ENCODE data around the gene STAMBPL1. TPM values are rescaled to one million over a fixed set of nuclear protein-coding genes. Genes with fewer than 3 reads are reported as not detected.
A peak's percentile ranks its signal among the peaks of the same experiment; 100 is the strongest.
"Not testable (repeated sequence)": the region's sequence is repeated elsewhere in the genome, so short reads cannot be mapped to it uniquely, and the experiment has no call there.

The STAMBPL1 gene
- polyA plus RNA-seq, 1 of the 3 experiments (the other 2 are of a cell fraction): 25.1 TPM

DNA sequence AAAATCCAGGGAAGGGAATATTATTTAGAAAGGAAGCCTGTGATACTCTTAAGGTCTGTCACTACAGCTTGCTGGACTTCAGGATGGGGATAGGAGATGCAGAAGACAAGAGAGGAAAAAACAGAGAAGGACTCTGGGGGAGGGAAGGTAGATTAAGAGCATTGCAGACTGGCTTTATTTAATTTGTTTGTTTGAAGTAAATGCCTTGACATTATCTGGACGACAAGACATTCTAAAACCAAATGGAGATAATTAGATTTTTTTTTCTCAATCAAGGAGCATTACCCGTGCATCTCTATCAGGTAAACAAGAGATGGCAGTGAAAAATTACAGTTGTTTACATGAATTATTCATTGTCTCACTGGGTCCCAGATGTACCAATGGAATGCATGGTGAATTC, 48.2 kb downstream of the STAMBPL1 start:
- Histone ChIP-seq H3K27me3 (ENCODE audit: insufficient read depth) (no peaks in the 10 kb centered on the region), H4K20me1 (ENCODE audit: insufficient read depth) (no peaks in the 10 kb centered on the region), H3K4me1 (ENCODE audit: control insufficient read depth in 1 of 2, insufficient read depth in 2 of 2, low read depth in 1 of 2, low read length in 1 of 2) (peaks cover 3 to 9% of the 10 kb centered on the region in 2 experiments; a peak in 3 of 4 replicates), H3K27ac (ENCODE audit: low read depth in 2 of 2, low read length in 1 of 2) (peak overlapping the region in 1 of 2 experiments; percentile 72; a peak in 2 of 4 replicates), H3F3A (replicated peaks; ENCODE audit: insufficient read depth) (no peaks in the 10 kb centered on the region), H3K9me2 (no peaks in the 10 kb centered on the region), H3K4me3 (ENCODE audit: low read depth in 2 of 2, low read length in 1 of 2) (no peak overlapping the region), H3K79me2 (ENCODE audit: insufficient read depth) (no peaks in the 10 kb centered on the region), H3K9ac (no peak overlapping the region), H2AFZ (ENCODE audit: low read depth) (no peak overlapping the region), H3K9me3 (no peaks in the 10 kb centered on the region), H3K36me3 (replicated peaks in 1 of 2; ENCODE audit: control insufficient read depth in 1 of 2, insufficient read depth in 2 of 2, low read length in 1 of 2) (peaks cover 6 to 9% of the 10 kb centered on the region in 2 experiments), H3K4me2 (no peak overlapping the region)
- WGBS (ENCODE audit: low lambda C conversion rate): 35% methylated on average over 2 of the region's 2 CpGs
- TF ChIP-seq TAF1 (IDR thresholded peaks at IDR 0.05; ENCODE audit: borderline replicate concordance, low read depth, low read length) (no peak), ELF1 (IDR thresholded peaks at IDR 0.05) (no peak), TCF12 (IDR thresholded peaks at IDR 0.05) (no peak)
- no peak for DNase-seq
- ChIA-PET POLR2A (no interaction called here), CTCF (interaction anchor here (0.9 to 11.1 kb wide), 6 partner anchors 15 to 364 kb away, joined by 3 to 425 read pairs (median 3); partner anchors contain the start of gene FAS)

DNA sequence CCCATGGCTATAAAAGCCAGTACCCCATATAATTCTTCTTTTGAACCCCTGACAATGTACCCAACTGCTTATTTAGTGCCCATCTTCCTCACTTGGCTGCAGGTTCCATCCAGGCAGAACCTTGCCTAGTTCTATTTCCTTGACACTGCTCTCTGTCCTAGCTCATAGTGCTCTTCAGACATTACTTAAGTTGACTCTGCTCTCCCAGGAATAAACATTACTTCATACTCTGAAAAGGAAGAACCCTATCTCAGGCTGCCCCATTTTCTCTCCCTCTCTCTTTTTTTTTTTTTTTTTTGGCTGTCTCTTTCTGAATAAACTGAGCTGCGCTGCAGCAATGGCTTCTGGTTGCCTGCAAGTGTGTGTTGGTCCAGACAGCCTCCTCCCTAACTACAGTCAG, 51.5 kb downstream of the STAMBPL1 start:
- no peak for DNase-seq

DNA sequence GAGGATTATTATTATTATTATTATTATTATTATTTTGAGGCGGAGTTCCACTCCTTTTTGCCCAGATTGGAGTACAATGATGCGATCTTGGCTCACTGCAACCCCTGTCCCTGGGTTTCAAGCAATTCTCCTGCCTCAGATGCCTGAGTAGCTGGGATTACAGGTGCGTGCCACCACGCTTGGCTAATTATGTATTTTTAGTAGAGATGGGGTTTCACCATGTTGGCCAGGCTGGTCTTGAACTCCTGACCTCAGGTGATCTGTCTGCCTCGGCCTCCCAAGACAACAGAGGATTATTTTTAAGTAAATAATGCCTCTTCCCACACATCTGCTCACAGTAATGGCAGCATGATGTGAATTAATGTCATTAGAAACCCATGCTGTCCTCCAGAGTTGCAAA, 52.0 kb downstream of the STAMBPL1 start:
- DNase-seq; H3K4me2 ChIP-seq; H3K4me3 ChIP-seq (ENCODE audit: low read depth in 2 of 2, low read length in 1 of 2); H3K9me3 ChIP-seq; H2AFZ ChIP-seq (ENCODE audit: low read depth); H3K9ac ChIP-seq; H3K79me2 ChIP-seq (ENCODE audit: insufficient read depth); H3K27ac ChIP-seq (ENCODE audit: low read depth in 2 of 2, low read length in 1 of 2); H3K27me3 ChIP-seq (ENCODE audit: insufficient read depth); H3F3A ChIP-seq (replicated peaks; ENCODE audit: insufficient read depth); H3K9me2 ChIP-seq; H4K20me1 ChIP-seq (ENCODE audit: insufficient read depth): not testable (repeated sequence)
- peaks cover 19 to 21% of the 10 kb centered on the region in 2 experiments for H3K36me3 ChIP-seq (replicated peaks in 1 of 2; ENCODE audit: control insufficient read depth in 1 of 2, insufficient read depth in 2 of 2, low read length in 1 of 2)
- 89% methylated on average over 5 of the region's 5 CpGs for WGBS (ENCODE audit: low lambda C conversion rate)
- ChIA-PET POLR2A (interaction anchor here (0.6 to 1.5 kb wide), 3 partner anchors 41 to 97 kb away, joined by 3 to 9 read pairs (median 7); partner anchors contain the start of gene STAMBPL1), CTCF (interaction anchor here (0.6 to 11.1 kb wide), 48 partner anchors 8 to 372 kb away, joined by 3 to 425 read pairs (median 6); partner anchors contain the start of genes ANKRD22, FAS and STAMBPL1)
- H3K4me1 ChIP-seq (ENCODE audit: control insufficient read depth in 1 of 2, insufficient read depth in 2 of 2, low read depth in 1 of 2, low read length in 1 of 2): peaks cover 7 to 11% of the 10 kb centered on the region in 2 experiments; a peak in 3 of 4 replicates

More for the DNA sequence above, 51.5 kb downstream of the STAMBPL1 start:
- H3K79me2 ChIP-seq (ENCODE audit: insufficient read depth): no peaks in the 10 kb centered on the region
- WGBS (ENCODE audit: low lambda C conversion rate): 100% methylated on average over 1 of the region's 1 CpG
- H3K9ac ChIP-seq: no peak overlapping the region
- H3K4me2 ChIP-seq: no peak overlapping the region
- ChIA-PET POLR2A (no interaction called here), CTCF (interaction anchor here (0.8 to 11.1 kb wide), 16 partner anchors 8 to 367 kb away, joined by 3 to 425 read pairs (median 46); partner anchors contain the start of genes ANKRD22, FAS and STAMBPL1)
- peaks cover 5% of the 10 kb centered on the region for H3F3A ChIP-seq (replicated peaks; ENCODE audit: insufficient read depth)
- no peak overlapping the region for H2AFZ ChIP-seq (ENCODE audit: low read depth)
- H3K9me2 ChIP-seq: no peaks in the 10 kb centered on the region
- peaks cover 14 to 16% of the 10 kb centered on the region in 2 experiments for H3K36me3 ChIP-seq (replicated peaks in 1 of 2; ENCODE audit: control insufficient read depth in 1 of 2, insufficient read depth in 2 of 2, low read length in 1 of 2)
- peaks cover 7 to 15% of the 10 kb centered on the region in 2 experiments; a peak in 3 of 4 replicates for H3K4me1 ChIP-seq (ENCODE audit: control insufficient read depth in 1 of 2, insufficient read depth in 2 of 2, low read depth in 1 of 2, low read length in 1 of 2)
- no peak overlapping the region for H3K4me3 ChIP-seq (ENCODE audit: low read depth in 2 of 2, low read length in 1 of 2)
- TF ChIP-seq MXI1 (IDR thresholded peaks at IDR 0.05; ENCODE audit: low read depth, low read length): no peak
- no peaks in the 10 kb centered on the region; the same call in 1 of the 2 replicates for H4K20me1 ChIP-seq (ENCODE audit: insufficient read depth)
- no peak overlapping the region for H3K27ac ChIP-seq (ENCODE audit: low read depth in 2 of 2, low read length in 1 of 2)
- H3K27me3 ChIP-seq (ENCODE audit: insufficient read depth): no peaks in the 10 kb centered on the region
- H3K9me3 ChIP-seq: no peaks in the 10 kb centered on the region

Data from SK-N-SH (cell line).